HCEC 1CT (cell line): ENCODE measurements around the gene GPR155.
"Not testable (repeated sequence)": the region's sequence is repeated elsewhere in the genome, so short reads cannot be mapped to it uniquely, and the experiment has no call there.

Experiments used
- DNase-seq: peaks from one replicate; pipeline ENCODE4 v3.0.0-alpha.2; 2017

GPR155 gene

DNA sequence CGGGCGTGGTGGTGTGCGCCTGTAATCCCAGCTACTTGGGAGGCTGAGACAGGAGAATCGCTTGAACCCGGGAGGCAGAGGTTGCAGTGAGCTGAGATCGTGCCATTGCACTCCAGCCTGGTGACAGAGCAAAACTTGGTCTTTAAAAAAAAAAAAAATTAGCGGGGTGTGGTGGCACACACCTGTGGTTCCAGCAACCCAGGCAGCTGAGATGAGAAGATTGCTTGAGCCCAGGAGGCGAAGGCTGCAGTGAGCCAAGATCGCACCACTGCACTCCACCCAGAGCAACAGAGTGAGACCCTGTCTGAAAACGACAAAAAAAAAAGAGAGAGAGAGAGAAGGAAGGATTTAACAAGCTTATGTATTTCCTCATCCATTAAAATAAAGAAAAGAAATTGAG is 2.7 kb upstream of the GPR155 start:
- DNase-seq, result not testable (repeated sequence)

DNA sequence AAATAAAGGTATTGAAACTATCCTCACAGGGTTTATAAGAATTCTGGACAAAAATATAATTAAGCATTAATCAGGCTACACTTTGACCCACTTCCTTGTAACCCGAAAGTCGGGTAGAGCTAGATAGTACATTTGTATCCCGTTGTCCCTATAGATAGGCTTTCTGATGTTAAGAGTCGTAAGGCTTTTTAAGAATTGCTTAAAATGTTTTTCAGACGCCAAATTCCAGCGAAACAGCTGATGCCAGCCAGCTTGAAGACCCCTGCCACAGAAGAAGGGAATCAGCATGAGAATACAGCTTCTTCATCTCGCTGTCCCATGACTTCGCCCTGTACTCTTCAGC is 962 bp upstream of the GPR155 start:
- DNase-seq, result no peak

DNA sequence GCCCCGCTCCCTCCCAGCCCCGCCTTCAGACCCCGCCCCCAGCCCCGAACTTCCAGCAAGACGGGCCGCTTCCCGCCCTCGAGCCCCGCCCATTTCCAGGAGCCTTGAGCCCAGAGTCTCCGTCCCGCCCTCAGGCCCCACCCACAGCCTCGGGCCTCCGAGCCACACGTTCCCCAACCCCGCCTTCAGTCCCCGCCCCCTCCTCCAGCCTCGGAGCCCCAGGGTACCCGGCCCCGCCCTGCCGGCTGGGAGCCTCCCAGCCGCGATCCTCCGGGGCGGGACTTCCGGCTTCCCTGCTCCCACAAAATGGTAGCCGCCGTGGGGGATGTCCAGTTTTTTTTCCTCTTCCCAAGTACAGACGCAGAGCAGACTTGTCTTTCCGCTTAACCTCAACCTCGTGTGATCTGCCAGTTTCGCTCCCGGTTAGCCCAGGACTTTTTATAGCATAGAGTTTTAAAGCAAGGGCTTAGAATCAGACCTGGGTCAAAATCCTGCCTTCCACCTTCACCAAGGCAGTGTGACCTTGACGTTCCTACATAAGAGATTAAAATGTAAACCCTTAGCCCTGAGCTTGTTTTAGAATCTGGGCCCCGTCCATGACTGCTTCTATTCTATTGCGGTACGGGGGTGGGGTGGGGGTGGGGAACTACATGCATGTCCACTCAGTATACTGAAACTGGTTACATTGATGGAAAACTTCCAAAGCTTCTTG is 435 bp upstream of the GPR155 start:
- peak; percentile 98 for DNase-seq

DNA sequence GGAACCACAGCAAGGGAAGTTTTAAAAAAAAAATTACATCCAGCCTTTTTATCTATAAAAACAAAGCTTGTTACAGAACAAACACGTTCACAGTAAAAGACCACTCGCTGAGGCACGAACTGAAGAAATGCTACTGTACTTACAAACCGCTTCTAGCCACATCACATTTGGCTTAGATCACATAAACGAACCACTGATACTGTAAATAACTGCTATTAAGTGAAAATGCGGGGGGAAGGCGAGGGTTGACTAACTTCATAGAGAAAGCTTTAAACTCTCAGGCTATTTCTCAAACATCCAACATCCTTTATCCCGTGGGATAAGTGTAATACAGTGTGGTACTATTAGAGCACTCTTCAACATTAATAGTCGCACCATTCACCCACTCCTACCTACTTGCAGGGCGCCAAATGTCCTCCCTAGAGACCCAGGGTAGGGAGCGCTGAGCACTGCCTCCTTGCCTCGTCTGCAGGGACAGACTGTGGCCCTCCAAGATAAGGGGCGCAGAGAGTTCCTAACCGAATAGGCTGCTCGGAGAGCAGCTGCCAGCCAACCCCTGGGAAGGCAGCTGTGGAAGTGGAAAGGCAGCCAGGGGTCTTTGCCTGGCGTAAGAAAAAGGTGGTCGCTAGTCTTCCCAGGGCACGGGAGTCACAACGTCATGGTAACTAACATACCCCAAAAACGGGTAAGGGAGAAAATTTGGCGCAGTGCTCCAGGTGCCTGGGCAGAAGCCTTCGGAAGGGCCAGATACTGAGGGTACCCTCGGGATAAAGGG is 854 bp downstream of the GPR155 start:
- peak; percentile 15 for DNase-seq

DNA sequence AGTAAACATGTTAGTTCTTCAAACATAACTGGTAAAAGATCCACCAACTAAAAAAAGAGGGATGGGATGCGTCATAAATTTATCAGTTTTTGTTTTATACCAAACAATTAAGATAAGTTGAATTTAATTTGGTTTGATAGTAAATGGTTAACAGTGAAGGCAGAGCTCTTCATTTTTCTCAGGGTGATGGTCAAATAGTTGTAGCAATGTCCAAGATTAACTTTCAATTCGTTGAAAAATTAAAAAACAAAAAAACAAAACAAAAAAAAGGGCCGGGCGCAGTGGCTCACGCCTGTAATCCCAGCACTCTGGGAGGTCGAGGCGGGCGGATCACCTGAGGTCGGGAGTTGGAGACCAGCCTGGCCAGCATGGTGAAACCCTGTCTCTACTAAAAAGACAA is 1.8 kb downstream of the GPR155 start:
- not testable (repeated sequence) for DNase-seq

DNA sequence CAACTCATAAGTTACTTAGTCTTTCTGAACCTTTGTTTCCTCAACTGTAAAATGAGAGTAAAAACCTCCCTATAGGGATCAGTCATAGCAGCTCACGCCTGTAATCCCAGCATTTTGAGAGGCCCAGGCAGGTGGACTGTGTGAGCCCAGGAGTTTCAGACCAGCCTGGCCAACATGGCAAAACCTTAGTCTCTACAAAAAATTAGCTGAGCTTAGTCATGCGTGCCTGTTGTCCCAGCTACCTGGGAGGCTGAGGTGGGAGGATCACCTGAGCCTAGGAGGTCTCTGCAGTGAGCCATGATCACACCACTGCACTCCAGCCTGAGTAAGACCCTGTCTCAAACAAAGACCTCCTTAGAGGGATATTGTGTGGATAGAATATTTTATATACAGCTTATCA is 2.3 kb downstream of the GPR155 start:
- no peak for DNase-seq

DNA sequence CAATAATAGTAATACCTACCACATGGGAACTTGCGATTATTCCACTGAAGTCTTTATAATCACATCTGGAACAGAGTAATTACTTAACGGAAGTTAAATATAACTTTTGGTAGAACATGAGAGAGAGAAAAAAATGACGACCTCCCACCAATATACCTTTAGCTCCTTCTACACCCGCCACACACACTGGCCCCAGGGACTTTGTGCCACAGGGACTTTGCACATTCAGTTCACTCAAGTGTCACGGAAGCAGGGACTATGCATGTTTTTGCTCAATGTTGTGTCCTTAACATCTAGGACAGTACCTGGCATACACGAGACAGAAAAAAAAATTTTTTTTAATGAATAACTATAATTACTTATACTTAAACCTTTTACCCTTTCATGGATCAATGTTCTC is 4.0 kb downstream of the GPR155 start:
- DNase-seq, result no peak

DNA sequence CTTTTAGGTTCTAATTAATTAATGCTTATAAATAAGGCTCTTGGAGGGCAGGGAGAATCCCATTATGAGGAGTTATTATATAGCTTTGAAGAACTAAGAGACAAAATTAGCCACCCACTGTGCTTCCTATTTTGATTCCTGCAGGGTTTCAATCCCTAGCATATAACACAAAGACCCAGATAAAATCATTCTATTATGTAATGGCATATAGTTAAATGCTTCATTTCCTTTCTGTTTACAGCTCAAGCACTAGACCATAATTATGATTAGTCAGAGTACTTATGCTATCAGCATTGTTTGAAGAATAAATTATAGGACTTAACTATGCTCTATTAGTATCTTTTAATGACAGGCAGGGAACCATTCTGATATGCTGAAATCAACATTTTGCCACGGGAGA is 9.1 kb downstream of the GPR155 start:
- DNase-seq, result no peak

DNA sequence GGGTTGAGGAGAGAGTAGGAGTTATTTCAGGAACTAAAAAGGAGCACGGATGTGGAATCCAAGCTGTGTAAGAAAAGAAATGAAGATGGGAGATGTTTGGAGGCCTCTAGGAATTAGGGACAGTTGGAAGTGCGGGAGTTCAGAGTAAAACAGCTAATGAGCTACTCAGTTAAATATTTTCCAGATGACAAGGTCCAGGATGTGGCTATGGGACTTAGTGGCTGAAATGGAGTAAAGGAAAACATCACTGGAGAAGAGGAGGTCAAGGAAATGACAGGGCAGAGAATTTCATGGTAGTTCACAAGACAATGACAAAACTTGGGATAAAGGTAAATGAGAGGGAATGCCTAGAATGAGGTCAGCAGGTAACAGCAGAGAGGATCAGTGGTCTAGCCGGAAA is 13.0 kb downstream of the GPR155 start:
- DNase-seq, result peak; percentile 12

DNA sequence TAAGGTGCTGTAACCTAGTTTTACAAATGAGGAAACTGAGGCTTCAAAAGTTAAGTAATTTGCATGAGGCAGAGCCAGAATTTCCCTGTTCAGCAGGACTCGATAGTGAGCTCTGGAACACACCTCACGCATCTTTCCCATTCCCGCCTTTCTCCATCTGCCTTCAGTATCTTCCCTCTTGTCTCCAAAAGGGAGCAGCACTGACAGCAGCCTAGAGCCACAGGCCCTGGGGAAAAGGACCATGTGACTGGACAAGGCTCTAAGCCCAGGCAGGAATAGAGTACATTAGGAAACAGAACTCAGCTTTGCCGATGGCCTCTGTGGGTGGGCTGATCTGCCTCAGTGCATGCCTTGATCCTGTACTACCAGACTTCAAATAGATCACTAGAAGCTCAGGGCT is 21.5 kb downstream of the GPR155 start:
- DNase-seq, result peak; percentile 28

DNA sequence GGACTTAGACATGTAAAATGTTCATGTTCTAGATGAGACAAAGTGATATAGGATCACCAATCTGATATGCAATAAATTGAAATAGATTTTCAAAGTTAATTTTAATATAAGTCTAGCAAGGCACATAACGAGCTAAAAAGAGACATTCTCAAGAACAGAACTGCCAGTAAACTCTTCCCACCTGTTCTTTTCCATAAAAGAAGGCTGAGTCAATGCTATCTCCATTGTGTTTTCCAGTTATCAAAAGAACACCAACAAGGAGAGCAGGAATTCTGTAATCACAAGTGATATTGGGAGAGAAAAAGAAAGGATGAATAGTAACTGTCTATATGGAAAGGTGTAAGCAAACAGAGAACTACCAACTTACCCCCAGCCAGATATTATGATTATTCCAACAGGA is 25.6 kb downstream of the GPR155 start:
- no peak for DNase-seq

DNA sequence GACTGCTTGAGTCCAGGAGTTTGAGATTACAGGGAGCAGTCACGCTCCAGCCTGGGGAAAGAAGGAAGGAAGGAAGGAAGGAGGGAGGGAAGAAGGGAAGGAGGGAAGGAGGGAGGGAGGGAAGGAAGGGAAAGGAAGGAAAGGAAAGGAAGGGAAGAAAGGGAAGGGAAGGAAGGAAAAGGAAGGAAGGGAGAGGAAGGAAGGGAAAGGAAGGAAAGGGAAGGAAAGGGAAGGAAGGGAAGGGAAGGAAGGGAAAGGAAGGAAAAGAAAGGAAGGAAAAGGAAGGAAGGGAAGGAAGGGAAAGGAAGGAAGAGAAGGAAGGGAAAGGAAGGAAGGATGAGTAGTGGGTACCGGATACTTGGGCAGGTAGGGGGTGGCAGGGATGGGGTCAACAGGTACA is 32.3 kb downstream of the GPR155 start:
- DNase-seq, result no peak

DNA sequence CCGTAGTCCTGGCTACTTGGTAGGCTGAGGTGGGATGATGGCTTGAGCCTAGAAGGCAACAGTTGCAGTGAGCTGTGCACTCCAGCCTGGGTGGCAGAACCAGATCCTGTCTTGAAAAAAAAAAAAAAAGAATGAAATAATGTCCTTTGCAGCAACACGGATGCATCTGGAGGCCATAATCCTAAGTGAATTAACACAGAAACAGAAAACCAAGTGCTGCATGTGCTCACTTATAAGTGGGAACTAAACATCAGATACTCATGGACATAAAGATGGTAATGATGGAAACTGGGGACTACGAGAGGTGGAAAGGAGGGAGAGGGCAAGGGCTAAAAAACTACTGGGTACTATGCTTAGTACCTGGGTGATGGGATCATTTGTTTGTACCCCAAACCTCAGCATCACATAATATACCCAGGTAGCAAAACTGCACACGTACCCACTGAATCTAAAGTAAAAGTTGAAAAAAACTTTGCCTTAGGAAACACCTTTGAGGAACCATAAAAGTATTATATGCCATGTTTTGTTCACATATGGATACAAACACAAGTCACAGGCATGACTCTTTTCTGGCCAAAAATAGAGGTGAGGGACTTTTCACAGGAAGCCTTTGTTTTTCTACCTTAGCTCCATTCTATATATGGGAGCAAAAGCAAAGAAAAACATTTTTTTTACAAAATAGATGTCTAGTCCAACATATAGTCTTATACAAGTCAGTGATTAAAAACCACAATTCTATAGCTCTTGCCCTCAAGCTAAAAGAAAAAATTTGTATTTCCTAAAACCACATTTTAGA is 36.6 kb downstream of the GPR155 start:
- no peak for DNase-seq

DNA sequence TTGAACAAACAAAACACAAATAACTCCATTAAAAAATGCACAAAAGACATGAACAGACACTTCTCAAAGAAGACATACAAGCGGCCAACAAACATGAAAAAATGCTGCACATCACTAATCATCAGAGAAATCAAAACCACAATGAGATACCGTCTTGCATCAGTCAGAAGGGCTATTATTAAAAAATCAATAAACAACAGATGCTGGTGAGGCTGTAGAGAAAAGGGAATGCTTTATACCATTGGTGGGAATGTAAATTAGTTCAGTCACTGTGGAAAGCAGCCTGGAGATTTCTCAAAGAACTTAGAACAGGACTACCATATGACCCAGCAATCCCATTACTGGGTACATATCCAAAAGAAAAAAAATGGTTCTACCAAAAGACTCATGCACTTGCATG is 37.8 kb downstream of the GPR155 start:
- DNase-seq, result no peak

DNA sequence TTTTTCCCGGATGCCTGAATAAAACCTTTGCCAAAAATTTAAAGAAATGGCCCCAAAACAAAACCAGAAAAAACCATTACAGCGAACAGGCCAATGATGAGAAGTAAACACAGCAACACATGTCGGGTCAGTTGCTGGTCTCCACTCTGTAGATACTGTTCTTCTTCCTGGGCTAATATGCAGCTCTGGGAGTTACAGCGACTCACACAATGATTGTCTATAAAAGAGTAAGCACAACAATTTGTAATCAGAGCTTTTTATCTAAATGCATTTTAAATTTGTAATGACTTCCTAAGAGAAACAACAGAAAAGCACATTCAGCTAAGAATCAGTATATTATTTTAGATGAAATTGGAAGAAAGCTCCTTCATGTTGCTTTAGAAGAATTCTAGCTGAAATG is 40.3 kb downstream of the GPR155 start:
- no peak for DNase-seq

DNA sequence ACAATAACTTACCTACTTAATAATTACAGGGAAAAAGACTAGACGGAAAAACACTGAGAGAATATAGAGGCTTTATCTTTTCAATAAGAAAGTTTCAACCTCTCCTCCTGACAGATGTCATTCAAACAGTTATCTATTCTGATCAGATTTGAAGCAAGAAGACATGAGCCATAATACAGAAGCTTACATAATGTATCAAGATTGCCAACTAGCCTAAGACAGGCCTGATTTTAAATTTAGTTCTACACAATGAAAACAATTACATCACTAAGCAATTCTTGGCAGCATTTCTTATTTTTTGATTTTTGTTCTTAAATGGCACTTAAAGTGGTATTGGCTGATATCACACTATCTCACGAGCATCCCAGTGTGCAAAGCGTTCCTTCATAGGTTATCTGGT is 41.6 kb downstream of the GPR155 start:
- DNase-seq, result no peak

DNA sequence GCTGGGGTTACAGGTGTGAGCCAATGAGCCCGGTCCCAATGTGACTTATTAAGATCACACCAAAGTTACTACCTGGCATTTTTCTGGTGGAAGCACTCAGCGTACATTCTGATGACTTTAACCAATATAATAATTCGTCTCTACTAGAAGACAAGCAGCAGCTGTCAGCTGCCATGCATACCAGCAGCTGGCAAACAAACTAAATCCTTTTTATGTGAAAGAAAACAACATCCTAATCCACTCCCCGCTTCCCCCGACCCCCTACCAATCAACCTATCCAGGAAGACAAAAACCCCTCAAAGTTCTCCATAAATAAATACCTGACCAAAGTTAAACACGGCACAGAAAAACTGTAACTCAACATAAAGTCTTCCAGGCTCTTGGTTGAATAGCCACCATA is 42.1 kb downstream of the GPR155 start:
- no peak for DNase-seq

DNA sequence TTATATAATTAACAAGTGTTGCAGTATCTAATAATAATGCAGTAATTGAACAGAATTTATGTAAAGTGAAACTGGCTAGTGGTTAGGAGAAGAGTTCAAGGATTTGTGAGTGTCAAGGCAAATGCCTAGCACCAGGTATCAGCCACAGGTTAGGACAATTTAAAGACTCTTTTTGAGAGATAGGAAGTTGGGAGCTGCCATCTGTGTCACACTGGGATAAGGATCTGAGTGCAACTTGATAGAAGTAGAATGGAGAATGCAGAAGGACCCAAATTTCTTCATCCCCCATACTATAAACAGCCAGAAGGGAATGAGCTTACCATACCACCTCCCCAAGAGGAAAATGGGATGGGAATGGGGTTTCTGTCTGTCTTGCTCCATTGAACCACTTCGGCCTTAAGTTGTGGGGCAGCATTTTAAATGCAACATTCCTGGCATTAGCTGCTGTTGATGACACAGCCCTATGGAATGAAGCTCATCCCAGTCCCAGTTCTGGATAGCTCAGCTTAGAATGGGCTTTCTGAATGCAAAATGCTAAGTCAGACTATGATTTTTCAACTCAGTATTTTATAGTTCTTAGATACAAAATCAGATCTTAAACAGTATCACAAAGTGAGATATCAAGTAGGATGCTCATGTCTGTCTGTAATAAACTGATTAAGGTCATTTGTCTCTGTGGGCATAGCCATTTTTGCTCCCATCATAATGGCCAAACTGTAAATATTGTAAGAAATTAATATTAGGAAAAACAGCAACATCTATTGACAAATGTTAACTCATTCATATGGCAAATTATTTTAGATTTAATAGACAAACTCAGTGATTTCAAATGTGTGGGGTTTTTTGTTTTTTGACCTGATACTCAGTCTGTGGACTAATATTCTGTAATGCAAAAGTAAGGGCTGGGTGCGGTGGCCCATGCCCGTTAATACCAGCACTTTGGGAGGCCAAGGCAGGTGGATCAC is 44.0 kb downstream of the GPR155 start:
- peak; percentile 79 for DNase-seq

DNA sequence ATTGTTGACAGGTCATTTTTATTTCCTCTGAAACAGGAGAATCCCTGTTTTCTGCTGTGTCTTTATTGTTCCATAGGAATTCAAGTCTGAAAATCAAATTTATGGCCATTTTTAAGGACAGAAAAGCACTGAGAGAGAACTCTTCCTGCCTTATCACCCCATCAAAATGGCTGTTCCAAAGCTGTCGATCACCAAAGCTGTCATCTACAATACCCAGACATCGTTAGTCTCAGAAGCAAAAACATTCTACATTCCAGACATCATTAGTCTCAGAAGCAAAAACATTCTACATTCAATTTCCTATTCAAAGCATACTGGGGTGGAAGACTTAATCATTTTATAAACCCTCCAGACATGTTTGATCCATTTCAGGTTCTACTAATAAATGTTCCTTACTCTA is 46.9 kb downstream of the GPR155 start:
- no peak for DNase-seq

DNA sequence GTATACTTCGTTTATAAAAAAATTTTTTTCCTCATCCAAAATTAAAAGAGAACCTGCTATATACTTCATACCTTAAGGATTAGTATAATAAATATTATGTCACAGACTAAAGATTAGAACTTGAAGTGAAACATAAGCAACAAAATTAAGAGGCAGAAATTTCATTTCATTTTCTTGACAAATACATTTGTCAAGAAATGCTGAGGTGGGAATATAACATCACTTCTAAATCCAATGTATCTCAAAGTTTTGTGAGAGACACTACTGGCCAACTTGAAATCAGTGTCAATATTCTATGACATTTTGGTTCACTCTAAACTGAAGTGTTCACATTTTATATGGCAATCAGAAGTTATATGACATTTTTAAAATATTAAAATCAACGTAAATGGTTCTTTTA is 47.5 kb downstream of the GPR155 start:
- DNase-seq, result no peak

DNA sequence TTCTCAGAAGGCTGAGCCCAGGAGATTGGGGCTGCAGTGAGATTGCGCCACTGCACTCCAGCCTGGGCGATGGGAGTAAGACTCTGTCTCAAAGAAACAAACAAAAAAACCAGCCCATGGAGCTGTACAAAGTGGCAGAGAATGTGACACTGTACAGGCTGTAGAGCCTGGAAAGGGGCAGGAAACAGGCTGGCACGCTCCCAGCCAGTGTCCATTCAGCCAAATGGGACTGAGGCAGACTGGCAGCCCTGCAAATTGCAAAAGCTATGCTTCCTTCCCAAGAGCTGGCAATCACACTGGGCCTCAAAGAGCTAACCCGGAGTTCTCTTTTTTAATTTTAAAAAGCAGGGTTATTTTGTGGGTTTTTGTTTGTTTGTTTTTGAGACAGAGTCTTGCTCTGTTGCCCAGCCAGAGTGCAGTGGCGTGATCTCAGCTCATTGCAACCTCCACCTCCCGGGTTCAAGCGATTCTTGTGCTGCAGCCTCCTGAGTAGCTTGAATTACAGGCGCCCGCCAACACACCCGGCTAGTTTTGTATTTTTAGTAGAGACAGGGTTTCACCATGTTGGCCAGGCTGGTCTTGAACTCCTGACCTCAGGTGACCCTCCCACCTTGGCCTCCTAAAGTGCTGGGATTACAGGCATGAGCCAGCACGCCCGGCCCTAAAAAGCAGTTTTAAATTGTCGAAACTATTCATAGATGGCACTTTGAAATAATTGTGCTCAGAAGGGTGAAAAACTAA is 48.5 kb downstream of the GPR155 start:
- no peak for DNase-seq

DNA sequence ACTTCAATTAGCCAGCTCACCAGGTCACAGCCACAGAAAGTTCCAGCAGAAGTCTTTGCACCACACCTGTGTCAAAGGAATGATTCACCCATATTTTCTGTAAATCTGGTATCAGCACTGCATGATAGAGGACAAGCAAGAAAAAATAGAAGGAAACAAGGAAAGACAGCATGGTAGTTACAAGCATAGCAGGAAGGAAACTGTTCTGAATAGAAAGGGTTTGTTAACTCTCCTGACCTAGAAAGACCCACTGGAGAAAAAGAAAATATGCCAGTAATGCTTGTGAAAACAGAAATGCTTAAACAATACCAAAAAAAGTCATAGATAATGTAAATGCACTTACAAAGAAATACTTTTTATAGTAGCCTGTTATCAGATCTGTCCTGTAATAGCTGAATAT is 50.5 kb downstream of the GPR155 start:
- DNase-seq, result no peak
